Fibroblast of skin of scalp (primary cell): Measurements from ENCODE around the gene LMBRD1.
"Not testable (repeated sequence)": the region's sequence is repeated elsewhere in the genome, so short reads cannot be mapped to it uniquely, and the experiment has no call there.

Experiments used
- DNase-seq: peaks from one replicate; pipeline ENCODE4 v3.0.0-alpha.2; 2013

Gene LMBRD1

DNA sequence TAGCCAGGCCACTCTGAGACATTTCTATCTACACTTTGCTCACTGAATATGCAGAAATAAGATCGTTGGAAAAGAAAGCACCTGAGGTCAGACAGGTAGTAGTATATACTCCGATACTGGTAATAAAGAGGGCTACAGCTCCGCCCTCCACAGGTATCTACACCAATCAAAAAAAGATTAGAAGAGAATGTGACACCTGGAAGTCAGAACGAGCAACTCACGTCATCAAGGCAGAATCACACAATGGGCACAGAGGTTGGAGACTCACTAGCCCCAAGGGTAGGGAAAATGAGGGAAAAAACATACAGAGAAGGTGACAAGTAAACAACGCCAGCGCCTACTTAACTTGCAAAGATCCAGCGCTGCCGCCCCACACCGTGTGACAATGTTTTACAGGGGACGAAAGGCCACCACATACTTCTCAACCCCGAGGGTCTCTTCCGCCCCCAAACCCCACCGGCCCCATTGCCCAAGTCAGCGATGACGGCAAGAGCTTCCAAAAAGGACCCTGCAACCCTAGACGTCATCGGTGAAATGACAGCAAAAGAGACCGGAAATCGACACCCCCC, 653 bp downstream of the LMBRD1 start:
- DNase-seq, result peak; percentile 4

DNA sequence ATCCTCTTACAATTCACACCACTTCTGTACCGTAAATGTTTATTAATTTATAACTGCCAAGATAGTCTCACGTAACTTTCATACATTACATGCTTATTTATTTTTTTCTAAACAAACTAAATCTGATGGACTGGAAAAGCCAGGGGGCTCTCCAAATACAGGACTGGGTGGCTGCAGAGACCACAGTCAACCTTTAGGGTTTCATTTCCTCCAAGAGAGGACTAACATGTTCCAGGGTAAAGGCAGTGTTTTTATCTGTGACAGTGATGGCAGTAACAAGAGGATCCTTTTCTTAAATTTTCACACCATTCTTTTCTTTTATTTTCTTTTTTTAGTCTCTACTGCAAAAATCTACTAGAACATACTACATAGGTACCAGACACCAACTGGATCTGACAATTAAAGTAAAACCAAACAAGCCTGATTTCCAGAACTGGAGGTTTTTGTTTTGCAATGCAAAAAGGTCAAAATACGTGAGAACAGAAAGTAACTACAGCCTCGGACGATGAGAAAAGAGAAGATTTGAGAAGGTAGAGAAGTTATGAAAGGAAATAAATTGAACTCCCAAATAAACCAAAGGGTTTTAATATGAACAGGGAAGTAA, 1.2 kb downstream of the LMBRD1 start:
- DNase-seq, result no peak

DNA sequence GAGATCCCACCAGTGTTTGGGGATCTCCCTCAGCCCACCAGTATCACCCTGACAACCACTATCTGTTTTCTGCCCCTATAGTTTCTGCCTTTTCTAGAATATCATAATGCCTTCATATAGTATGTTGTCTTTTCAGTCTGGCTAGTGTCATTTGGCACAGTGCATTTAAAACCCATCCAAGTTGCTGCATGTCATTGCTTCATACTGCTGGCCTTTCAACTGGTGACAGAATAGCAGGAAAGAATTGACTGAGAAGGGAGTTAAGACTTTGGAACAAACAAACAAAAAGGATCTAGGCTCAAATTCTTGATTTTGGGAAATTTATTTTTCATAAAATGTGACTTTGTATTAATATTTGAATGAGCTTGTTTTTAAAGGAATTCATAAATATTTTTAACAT, 4.5 kb downstream of the LMBRD1 start:
- no peak for DNase-seq

- DNase-seq, result no peak
These were observed 5.7 kb downstream of the LMBRD1 start for GRCh38 chr6:69791065-69791471.

- DNase-seq, result no peak
These were observed 6.2 kb downstream of the LMBRD1 start for GRCh38 chr6:69790629-69791028.

DNA sequence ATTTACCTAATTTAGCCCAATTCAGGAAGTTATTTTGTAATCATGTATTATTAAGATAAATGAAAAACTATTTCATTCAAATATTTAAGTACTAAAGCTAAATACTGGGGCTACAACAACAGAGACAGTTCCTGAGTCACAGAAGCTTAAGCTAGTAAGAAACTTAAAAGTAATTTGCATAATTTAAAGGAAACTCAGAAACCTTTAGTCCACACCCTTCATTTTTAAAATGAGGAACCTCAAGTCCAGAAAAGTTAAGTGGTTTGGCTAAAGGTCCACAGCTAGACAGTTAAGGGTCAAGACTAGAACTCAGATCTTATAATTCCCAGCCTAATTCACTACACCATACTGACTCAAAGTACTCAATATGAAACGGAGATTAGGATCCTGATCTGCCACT, 7.2 kb downstream of the LMBRD1 start:
- DNase-seq, result no peak

- not testable (repeated sequence) for DNase-seq
These were observed 9.4 kb downstream of the LMBRD1 start for GRCh38 chr6:69787436-69787835.

DNA sequence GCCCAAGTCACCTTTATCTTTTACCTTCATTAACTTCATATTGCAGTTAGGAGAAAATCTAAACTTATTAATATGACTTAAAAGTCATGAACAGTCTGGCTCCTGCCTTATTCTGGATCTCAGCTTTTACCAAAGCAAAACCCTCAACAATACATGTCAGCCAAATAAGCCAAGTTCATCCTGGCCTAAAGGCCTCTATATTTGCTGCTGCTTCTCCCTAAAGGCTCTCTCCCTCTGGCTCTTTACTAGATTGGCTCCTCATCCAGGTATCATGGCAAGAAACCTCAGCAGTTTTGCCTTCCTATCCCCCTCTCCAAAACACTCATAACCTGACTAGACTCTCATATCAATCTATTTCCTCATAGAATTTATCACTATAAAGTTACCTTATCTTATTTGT, 11.1 kb downstream of the LMBRD1 start:
- no peak for DNase-seq

GRCh38 chr6:69784595-69785377, 12.0 kb downstream of the LMBRD1 start:
- DNase-seq, result no peak

DNA sequence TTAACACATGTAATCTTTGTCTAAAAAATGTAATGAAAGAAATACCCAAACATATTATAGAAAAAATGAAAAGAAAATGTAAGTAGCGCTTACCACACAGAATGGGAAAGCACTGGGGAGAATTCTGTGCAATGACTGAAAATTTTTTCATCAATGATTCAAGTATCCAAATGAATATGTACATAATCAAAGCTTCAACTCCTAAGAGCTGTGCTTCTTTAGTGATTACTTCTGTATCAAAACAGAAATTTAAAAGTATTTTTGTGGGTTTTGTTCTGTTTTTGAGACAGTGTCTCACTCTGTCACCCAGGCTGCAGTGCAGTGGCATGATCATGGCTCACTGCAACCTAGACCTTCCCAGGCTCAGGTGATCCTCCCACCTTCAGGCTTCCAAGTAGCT, 13.7 kb downstream of the LMBRD1 start:
- DNase-seq, result no peak

DNA sequence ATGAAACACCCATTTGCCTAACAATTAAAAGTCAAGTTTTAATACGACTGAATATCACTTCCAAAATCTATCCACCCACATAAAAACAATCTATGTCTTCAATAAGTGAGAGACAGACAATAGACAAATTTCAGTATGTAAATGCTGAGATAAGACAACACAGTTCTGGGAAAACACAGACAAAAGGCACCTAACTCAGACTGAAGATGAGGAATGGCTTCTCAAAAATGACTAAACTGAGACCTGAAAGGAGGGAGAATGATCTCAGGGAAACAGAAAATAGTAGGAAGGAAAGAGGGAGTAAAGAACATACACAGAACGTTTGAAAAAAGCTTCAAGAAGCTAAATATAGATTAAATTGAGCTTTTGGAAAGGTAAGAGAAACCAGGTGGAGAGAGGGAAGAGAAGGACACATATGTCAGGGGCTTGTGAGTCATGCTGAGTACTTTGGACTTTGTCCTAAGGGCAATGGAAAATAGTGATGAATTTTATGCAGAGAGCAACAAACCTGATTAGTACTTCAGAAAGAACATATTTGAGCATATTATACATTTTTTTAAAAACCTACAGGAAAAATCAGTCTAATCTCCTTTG, 16.1 kb downstream of the LMBRD1 start:
- no peak for DNase-seq

DNA sequence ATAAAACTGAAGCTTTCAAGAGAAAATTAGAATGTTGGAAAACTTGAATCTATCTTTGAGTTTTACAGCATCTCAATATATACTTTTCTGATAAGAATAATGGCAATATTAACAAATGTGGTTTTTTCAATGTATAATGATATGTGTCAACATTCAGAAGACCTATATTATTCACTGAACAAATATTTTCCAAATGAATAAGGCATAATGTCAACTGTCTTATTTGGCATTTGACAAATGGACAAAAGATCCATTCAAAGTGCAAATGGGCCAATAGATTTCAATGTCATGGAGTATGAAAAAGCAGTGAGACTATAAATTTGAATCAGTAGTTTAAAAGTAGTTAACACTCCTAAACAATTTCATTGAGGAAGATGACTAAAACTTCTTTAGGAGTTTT, 20.9 kb downstream of the LMBRD1 start:
- no peak for DNase-seq

- no peak for DNase-seq
These were observed 21.3 kb downstream of the LMBRD1 start for GRCh38 chr6:69775585-69775849.

GRCh38 chr6:69774740-69775584, 21.8 kb downstream of the LMBRD1 start:
- no peak for DNase-seq

- DNase-seq, result no peak
These were observed 25.5 kb downstream of the LMBRD1 start for GRCh38 chr6:69771158-69771906.

DNA sequence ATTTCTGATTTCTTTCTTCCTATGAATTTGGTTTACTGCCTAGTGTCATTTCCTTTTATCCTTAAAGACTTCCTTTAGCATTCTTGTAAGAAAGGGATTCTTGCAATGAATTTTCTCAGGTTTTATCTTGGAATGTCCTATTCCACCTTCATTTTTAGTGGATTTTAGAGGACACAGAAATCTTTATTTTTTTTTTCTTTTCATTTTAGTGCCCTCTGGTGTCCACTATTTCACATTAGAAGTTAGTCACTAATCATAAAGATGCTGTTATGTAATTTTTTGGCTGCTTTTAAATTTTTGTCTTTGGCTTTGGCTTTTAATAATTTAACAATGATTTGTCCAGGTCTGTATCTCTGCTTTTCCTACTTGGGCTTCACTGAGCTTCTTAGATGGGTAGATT, 28.1 kb downstream of the LMBRD1 start:
- no peak for DNase-seq

DNA sequence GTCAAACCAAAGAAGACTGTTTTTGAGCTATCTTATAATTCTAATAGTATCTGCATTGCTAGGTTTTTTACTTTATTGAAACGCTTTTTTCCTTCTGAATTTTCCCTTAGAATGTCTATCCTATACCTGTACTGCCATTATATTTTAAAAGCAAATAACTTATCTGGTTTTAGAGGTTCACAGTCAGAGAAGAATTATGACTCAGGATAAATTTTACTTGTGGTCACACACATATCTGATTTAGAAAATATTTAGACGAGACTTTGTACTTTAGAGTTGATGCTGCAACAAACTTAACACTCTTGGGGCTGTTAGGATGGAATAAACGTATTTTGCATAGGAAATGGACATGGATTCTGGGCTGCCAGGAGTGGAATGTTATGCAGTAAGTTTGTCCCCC, 33.0 kb downstream of the LMBRD1 start:
- DNase-seq, result no peak

- no peak for DNase-seq
These were observed 35.0 kb downstream of the LMBRD1 start for GRCh38 chr6:69761853-69762252.

- no peak for DNase-seq
These were observed 38.6 kb downstream of the LMBRD1 start for GRCh38 chr6:69758214-69758613.

DNA sequence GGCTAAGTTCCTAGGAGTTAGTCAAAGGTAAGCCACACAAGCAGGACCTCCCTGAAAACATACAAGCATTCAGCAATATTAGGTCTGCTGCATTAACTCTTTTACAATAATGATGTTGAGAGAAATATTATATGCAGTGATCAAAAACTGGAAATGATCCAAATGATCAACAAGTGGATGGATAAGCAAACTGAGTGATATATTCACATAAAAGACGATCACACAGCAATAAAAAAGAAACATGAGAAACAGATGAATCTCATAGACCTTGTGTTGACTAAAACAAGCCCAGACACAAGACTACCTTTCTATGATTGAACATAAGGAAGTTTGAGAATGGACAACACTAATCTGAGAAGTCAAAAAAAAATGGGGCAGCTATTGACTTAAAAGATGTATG, 39.9 kb downstream of the LMBRD1 start:
- DNase-seq, result no peak

DNA sequence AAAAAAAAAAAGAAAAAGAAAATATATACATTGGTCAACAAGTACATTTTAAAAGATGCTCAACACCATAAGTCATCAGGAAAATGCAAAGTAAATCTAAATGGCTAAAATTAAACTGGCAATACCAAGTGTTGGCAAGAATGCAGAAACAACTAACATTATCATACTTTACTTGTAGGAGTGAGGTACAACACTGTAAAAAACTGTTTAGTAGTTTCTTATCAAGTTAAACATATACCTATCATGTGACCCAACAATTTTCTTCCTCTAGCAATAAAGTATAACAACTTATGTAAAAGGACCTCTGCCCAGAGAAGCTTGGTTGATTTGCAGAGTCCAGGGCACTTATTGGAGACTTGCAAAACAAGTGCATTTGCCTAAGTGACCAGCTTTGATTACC, 40.4 kb downstream of the LMBRD1 start:
- no peak for DNase-seq

GRCh38 chr6:69735027-69735426, 61.8 kb downstream of the LMBRD1 start:
- DNase-seq, result no peak
